Endothelial cell of umbilical vein (primary cell): ENCODE measurements around the gene SLC46A2. TPM values are rescaled to one million over a fixed set of nuclear protein-coding genes. Genes with fewer than 3 reads are reported as not detected.

ENCODE experiments used
- BruUV-seq: library from RNA; stranded (reverse); fragments of 400-500 nt; replicated peaks from 2 replicates; lab custom pipeline; 2021; lab: Mats Ljungman, UMichigan
- CTCF ChIA-PET: fragments of 300-600, 350-600 bp; sonication (Branson Sonifier 250); formaldehyde crosslinking; loops from one replicate; lab custom pipeline; 2021; ENCODE audit warnings: antibody characterized with exemption, inconsistent platforms; lab: Charles Lee
- POLR2A ChIA-PET: fragments of 300-600, 350-600 bp; sonication (Branson Sonifier 250); formaldehyde crosslinking; loops from one replicate; lab custom pipeline; 2021; ENCODE audit warnings: antibody characterized with exemption, inconsistent platforms; lab: Charles Lee
- DNase-seq: peaks from one replicate; pipeline ENCODE4 v3.0.0-alpha.2; 2011; ENCODE audit warnings: low read depth, low spot score
- FAIRE-seq: peaks from 2 replicates; lab custom pipeline; 2011; peaks lifted over from hg19 to GRCh38; lab: Jason Lieb, UNC
- H2AFZ ChIP-seq: 2 replicates; pipeline ENCODE4 v1.6.0; 2012; ENCODE audit warnings: low read depth, low read length, control low read depth, inconsistent platforms
- H3K27ac ChIP-seq: 2 replicates; pipeline ENCODE4 v1.5.1; 2011; ENCODE audit warnings: low read depth, mild to moderate bottlenecking, control low read depth, low read length, moderate library complexity; ENCODE audit not compliant: insufficient read depth
- H3K27me3 ChIP-seq, 2 experiments: 2 replicates each; pipeline versions ENCODE4 v1.6.0 to v1.6.1; 2011; ENCODE audit warnings: low read length in 2 of 2, mixed read lengths in 1 of 2; ENCODE audit not compliant: control insufficient read depth in 2 of 2, insufficient read depth in 2 of 2
- H3K36me3 ChIP-seq, 2 experiments: 2 replicates in 1 of 2; 3 replicates in 1 of 2; pipeline ENCODE4 v1.5.1; 2011; ENCODE audit warnings: low read length in 2 of 2, mild to moderate bottlenecking in 1 of 2, moderate library complexity in 1 of 2; ENCODE audit not compliant: control insufficient read depth in 2 of 2, insufficient read depth in 2 of 2; ENCODE audit errors: extremely low read depth in 1 of 2
- H3K4me1 ChIP-seq: 3 replicates; pipeline ENCODE4 v1.5.1; 2011; ENCODE audit warnings: mild to moderate bottlenecking, low read length; ENCODE audit not compliant: control insufficient read depth, insufficient read depth; ENCODE audit errors: extremely low read depth
- H3K4me2 ChIP-seq: 2 replicates; pipeline ENCODE4 v1.6.1; 2011; ENCODE audit warnings: low read length, control low read depth, mixed read lengths; ENCODE audit not compliant: insufficient read depth
- H3K4me3 ChIP-seq, 3 experiments: fragments of 200-600 bp in 1 of 3; sonication (generic), shearing (Covaris generic) in 1 of 3; replicated peaks in 1 of 3; 2 replicates each; pipeline ENCODE4 v1.5.1; 2011 to 2016; ENCODE audit warnings: control low read depth in 3 of 3, low read length in 3 of 3, mild to moderate bottlenecking in 2 of 3, inconsistent platforms in 1 of 3, low read depth in 1 of 3, moderate library complexity in 1 of 3; ENCODE audit not compliant: insufficient read depth in 1 of 3
- H3K79me2 ChIP-seq: 2 replicates; pipeline ENCODE4 v1.6.0; 2012; ENCODE audit warnings: low read length, inconsistent platforms; ENCODE audit not compliant: control insufficient read depth, insufficient read depth
- H3K9ac ChIP-seq: replicated peaks from 2 replicates; pipeline ENCODE3; 2011; ENCODE audit warnings: low read length, control low read depth; ENCODE audit not compliant: insufficient read depth; ENCODE audit errors: extremely low read depth
- H3K9me1 ChIP-seq: replicated peaks from 3 replicates; pipeline ENCODE4 v1.6.0; 2011; ENCODE audit warnings: mild to moderate bottlenecking, low read length; ENCODE audit not compliant: control insufficient read depth, insufficient read depth; ENCODE audit errors: extremely low read depth
- H3K9me3 ChIP-seq: replicated peaks from 2 replicates; pipeline ENCODE4 v1.5.1; 2012; ENCODE audit warnings: low read length, inconsistent platforms; ENCODE audit not compliant: control insufficient read depth, insufficient read depth
- H4K20me1 ChIP-seq: replicated peaks from 2 replicates; pipeline ENCODE3; 2011; ENCODE audit warnings: mild to moderate bottlenecking, low read length; ENCODE audit not compliant: control insufficient read depth, insufficient read depth; ENCODE audit errors: extremely low read depth
- EZH2 ChIP-seq: IDR thresholded peaks from 2 replicates; pipeline ENCODE4 v1.6.1; 2012; ENCODE audit warnings: borderline replicate concordance, low read depth, mild to moderate bottlenecking, moderate library complexity, low read length, inconsistent platforms; ENCODE audit not compliant: severe bottlenecking
- FOS ChIP-seq: IDR thresholded peaks from 2 replicates; pipeline ENCODE4 v1.6.1; 2011; ENCODE audit warnings: mild to moderate bottlenecking, low read length, moderate library complexity, borderline replicate concordance; ENCODE audit not compliant: insufficient read depth
- GATA2 ChIP-seq: IDR thresholded peaks from 2 replicates; pipeline ENCODE4 v1.7.0; 2011; ENCODE audit warnings: low read depth, mild to moderate bottlenecking, moderate library complexity, mixed read lengths, low read length; ENCODE audit not compliant: insufficient read length, insufficient read depth
- JUN ChIP-seq: IDR thresholded peaks from 2 replicates; pipeline ENCODE4 v1.6.1; 2011; ENCODE audit warnings: borderline replicate concordance, low read depth; ENCODE audit not compliant: insufficient read length, insufficient read depth
- MYC ChIP-seq: IDR thresholded peaks from one replicate; pipeline ENCODE4 v1.6.1; 2011; ENCODE audit warnings: mild to moderate bottlenecking, low read depth, low read length
- POLR2A ChIP-seq: IDR thresholded peaks from 2 replicates; pipeline ENCODE4 v1.6.1; 2012; ENCODE audit warnings: low read depth, mild to moderate bottlenecking, control low read depth, low read length
- POLR2AphosphoS5 ChIP-seq: IDR thresholded peaks from 2 replicates; pipeline ENCODE4 v1.6.1; 2012; ENCODE audit warnings: low read depth, mild to moderate bottlenecking, control low read depth, low read length, moderate library complexity; ENCODE audit not compliant: insufficient read depth
- dilution Hi-C: fragments of 300-500 bp; cut with MboI; formaldehyde crosslinking; loops from one replicate; pipeline ENCODE4 v1.15.0; 2019; ENCODE audit warnings: low sequenced_read_pairs; ENCODE audit not compliant: extremely low pct_ligation_motif_present
- intact Hi-C: fragments of 100-400 bp; cut with micrococcal nuclease; formaldehyde crosslinking; loops from one replicate; pipeline ENCODE4 v1.10.0; 2022
- polyA plus RNA-seq, 4 experiments: library from polyadenylated mRNA; depleted of rRNA in 3 of 4; stranded (reverse) in 3 of 4; unstranded in 1 of 4; fragments of >200 nt; gene quantifications; 2 replicates each; pipeline versions ENCODE4 v1.2.1 to v1.2.3, GENCODE V29; 2011 to 2012; ENCODE audit warnings: missing spikeins in 1 of 4
- total RNA-seq: library from RNA; stranded (reverse); gene quantifications from 2 replicates; pipeline ENCODE4 v1.2.3, GENCODE V29; 2021
- TF ChIP-seq, protein P1 (sequence below): IDR thresholded peaks from 2 replicates; pipeline ENCODE4 v1.6.1; 2011; ENCODE audit not compliant: insufficient read depth, insufficient read length
- TF ChIP-seq, protein P2 (sequence below), 2 donors: IDR thresholded peaks; 1 replicate in 1 of 2; 2 replicates in 1 of 2; pipeline ENCODE4 v1.5.1; 2011; ENCODE audit warnings: low read length in 2 of 2, mild to moderate bottlenecking in 2 of 2, moderate library complexity in 2 of 2, control low read depth in 1 of 2, inconsistent platforms in 1 of 2, low read depth in 1 of 2; ENCODE audit not compliant: insufficient read depth in 1 of 2; ENCODE audit errors: extremely low read depth in 1 of 2

The SLC46A2 gene
- total and polyA plus RNA-seq, 2 donors (not counting 3 experiments of a cell fraction or from before 2014, with no cell fraction given): not detected

DNA sequence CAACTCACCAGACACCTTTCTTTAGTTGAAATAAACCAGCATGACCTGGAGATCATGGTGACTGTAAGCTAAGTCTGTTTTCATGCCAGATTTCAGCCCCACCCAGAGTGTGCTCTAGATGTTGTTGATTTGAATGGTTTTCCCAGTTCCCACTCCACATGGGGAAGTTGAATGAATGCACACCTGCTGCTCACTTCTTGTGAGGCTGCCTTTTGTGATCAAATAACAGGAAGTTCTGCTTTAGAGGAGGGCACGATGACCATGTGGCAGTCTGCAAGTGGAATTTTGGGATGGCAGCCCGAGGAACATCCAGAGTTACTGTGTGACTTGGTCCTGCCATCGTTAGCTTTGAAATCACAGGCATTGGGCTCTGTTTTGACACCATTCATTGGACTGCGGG is 18.7 kb downstream of the SLC46A2 start:
- Histone ChIP-seq H3K4me2 (no peak overlapping the region), H3K27ac (no peak overlapping the region), H3K9me1 (no peaks in the 10 kb centered on the region), H2AFZ (no peak overlapping the region), H3K27me3 (no peaks in the 10 kb centered on the region), H3K36me3 (no peaks in the 10 kb centered on the region), H3K79me2 (no peaks in the 10 kb centered on the region), H4K20me1 (no peaks in the 10 kb centered on the region), H3K9me3 (no peaks in the 10 kb centered on the region), H3K4me3 (no peak overlapping the region), H3K4me1 (no peaks in the 10 kb centered on the region), H3K9ac (no peak overlapping the region)
- FAIRE-seq (no peak), DNase-seq (no peak)
- no TSS peak for BruUV-seq
- CTCF ChIA-PET: no interaction called here
- intact Hi-C loops (no loop called here), dilution Hi-C loops (no loop called here)
- POLR2A ChIA-PET: no interaction called here
- no peak for TF ChIP-seq EZH2
- TF ChIP-seq GATA2: no peak
- no peak for TF ChIP-seq FOS
- TF ChIP-seq MYC: no peak
- no peak for TF ChIP-seq JUN
- TF ChIP-seq, protein P1, sequence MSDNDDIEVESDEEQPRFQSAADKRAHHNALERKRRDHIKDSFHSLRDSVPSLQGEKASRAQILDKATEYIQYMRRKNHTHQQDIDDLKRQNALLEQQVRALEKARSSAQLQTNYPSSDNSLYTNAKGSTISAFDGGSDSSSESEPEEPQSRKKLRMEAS: no peak
- TF ChIP-seq POLR2A: no peak
- TF ChIP-seq, protein P2, sequence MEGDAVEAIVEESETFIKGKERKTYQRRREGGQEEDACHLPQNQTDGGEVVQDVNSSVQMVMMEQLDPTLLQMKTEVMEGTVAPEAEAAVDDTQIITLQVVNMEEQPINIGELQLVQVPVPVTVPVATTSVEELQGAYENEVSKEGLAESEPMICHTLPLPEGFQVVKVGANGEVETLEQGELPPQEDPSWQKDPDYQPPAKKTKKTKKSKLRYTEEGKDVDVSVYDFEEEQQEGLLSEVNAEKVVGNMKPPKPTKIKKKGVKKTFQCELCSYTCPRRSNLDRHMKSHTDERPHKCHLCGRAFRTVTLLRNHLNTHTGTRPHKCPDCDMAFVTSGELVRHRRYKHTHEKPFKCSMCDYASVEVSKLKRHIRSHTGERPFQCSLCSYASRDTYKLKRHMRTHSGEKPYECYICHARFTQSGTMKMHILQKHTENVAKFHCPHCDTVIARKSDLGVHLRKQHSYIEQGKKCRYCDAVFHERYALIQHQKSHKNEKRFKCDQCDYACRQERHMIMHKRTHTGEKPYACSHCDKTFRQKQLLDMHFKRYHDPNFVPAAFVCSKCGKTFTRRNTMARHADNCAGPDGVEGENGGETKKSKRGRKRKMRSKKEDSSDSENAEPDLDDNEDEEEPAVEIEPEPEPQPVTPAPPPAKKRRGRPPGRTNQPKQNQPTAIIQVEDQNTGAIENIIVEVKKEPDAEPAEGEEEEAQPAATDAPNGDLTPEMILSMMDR (IDR thresholded peaks at IDR 0.05; ENCODE audit: extremely low read depth in 1 of 2, insufficient read depth in 1 of 2, low read depth in 1 of 2, low read length in 2 of 2): no peak
- TF ChIP-seq POLR2AphosphoS5: no peak
